HPDE6-E6E7 (cell line): ENCODE data around the gene TENT5A.
"Not testable (repeated sequence)": the region's sequence is repeated elsewhere in the genome, so short reads cannot be mapped to it uniquely, and the experiment has no call there.

Experiments used
- DNase-seq: peaks from one replicate; pipeline ENCODE4 v3.0.0; 2011; ENCODE audit warnings: missing footprints; ENCODE audit errors: extremely low spot score

Gene TENT5A

GRCh38 chr6:81752084-81752920, at the start of gene TENT5A:
TENT5A (minus strand) TSS chr6:81752681; CDS start chr6:81752141, 540 bp downstream.
- peak; percentile 84 for DNase-seq

GRCh38 chr6:81801489-81801888, 49.0 kb upstream of the TENT5A start:
- DNase-seq = no peak

- no peak for DNase-seq
These were observed 48.2 kb upstream of the TENT5A start for GRCh38 chr6:81800666-81801065.

- DNase-seq = no peak
These were observed 46.8 kb upstream of the TENT5A start for GRCh38 chr6:81799323-81799722.

- DNase-seq = no peak
These were observed 45.1 kb upstream of the TENT5A start for GRCh38 chr6:81797591-81797990.

- DNase-seq = no peak
These were observed 43.4 kb upstream of the TENT5A start for GRCh38 chr6:81795890-81796289.

GRCh38 chr6:81793821-81794475, 41.5 kb upstream of the TENT5A start:
- no peak for DNase-seq

GRCh38 chr6:81792826-81793225, 40.3 kb upstream of the TENT5A start:
- DNase-seq = no peak

GRCh38 chr6:81791756-81792155, 39.3 kb upstream of the TENT5A start:
- DNase-seq = no peak

- no peak for DNase-seq
These were observed 37.6 kb upstream of the TENT5A start for GRCh38 chr6:81790034-81790433.

- no peak for DNase-seq
These were observed 36.8 kb upstream of the TENT5A start for GRCh38 chr6:81789291-81789690.

GRCh38 chr6:81788748-81789147, 36.3 kb upstream of the TENT5A start:
- DNase-seq = no peak

GRCh38 chr6:81787313-81788068, 35.0 kb upstream of the TENT5A start:
- DNase-seq = no peak

- no peak for DNase-seq
These were observed 33.7 kb upstream of the TENT5A start for GRCh38 chr6:81786150-81786549.

GRCh38 chr6:81785377-81785776, 32.9 kb upstream of the TENT5A start:
- DNase-seq = no peak

GRCh38 chr6:81783893-81784292, 31.4 kb upstream of the TENT5A start:
- DNase-seq = no peak

- no peak for DNase-seq
These were observed 29.1 kb upstream of the TENT5A start for GRCh38 chr6:81781624-81782023.

- DNase-seq = no peak
These were observed 25.2 kb upstream of the TENT5A start for GRCh38 chr6:81777586-81778268.

- DNase-seq = not testable (repeated sequence)
These were observed 23.7 kb upstream of the TENT5A start for GRCh38 chr6:81776219-81776618.

GRCh38 chr6:81774542-81774941, 22.1 kb upstream of the TENT5A start:
- no peak for DNase-seq

GRCh38 chr6:81773887-81774286, 21.4 kb upstream of the TENT5A start:
- DNase-seq = no peak

- DNase-seq = peak; percentile 73
These were observed 20.3 kb upstream of the TENT5A start for GRCh38 chr6:81772741-81773140.
